ENCODE measurements around the gene PARD3B. TPM values are rescaled to one million over a fixed set of nuclear protein-coding genes. Genes with fewer than 3 reads are reported as not detected.

PARD3B gene
- total and polyA plus RNA-seq, 4 donors, result 6.8 to 50.9 (median 22.5) TPM

DNA sequence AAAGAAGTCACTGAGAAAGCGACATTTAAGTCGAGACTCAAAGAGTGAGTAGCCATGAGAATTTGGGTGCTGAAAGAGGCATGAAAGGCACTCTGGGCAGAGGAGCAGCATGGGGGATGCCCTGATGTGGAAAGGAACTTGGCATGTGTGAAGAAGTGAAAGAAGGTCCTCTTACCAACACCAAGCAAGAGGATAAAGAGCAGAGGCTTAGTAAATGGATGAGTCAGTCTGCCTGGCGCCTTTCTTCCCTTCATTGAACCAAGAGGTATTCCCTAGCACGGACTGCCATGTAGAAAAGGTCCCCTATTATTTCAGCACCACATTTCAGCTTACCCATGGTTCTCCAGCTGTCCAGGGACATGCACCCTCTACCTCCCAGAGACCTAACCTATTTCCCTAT, 915.9 kb downstream of the PARD3B start:
- intact Hi-C loops (cut with DNase I), result no loop called here
- ATAC-seq (ENCODE audit: low FRiP score) (no peak), DNase-seq (no peak)
- WGBS, 2 donors, result 96 to 97% methylated on average over 4 of the region's 4 CpGs
- Histone ChIP-seq H3K27me3 (ENCODE audit: control insufficient read depth in 1 of 2, insufficient read depth in 2 of 2, low read length in 1 of 2) (no peaks in the 10 kb centered on the region), H3K27ac (ENCODE audit: low read depth in 1 of 2, low read length in 2 of 2) (no peak overlapping the region), H3K36me3 (ENCODE audit: control insufficient read depth in 1 of 2, insufficient read depth in 2 of 2, low read length in 1 of 2) (no peaks in the 10 kb centered on the region), H3K9me3 (ENCODE audit: control insufficient read depth, low read length) (no peaks in the 10 kb centered on the region), H3K4me1 (ENCODE audit: control insufficient read depth in 1 of 2, insufficient read depth in 2 of 2, low read length in 2 of 2) (no peaks in the 10 kb centered on the region), H3K4me3 (ENCODE audit: low read length in 2 of 2) (no peak overlapping the region)

DNA sequence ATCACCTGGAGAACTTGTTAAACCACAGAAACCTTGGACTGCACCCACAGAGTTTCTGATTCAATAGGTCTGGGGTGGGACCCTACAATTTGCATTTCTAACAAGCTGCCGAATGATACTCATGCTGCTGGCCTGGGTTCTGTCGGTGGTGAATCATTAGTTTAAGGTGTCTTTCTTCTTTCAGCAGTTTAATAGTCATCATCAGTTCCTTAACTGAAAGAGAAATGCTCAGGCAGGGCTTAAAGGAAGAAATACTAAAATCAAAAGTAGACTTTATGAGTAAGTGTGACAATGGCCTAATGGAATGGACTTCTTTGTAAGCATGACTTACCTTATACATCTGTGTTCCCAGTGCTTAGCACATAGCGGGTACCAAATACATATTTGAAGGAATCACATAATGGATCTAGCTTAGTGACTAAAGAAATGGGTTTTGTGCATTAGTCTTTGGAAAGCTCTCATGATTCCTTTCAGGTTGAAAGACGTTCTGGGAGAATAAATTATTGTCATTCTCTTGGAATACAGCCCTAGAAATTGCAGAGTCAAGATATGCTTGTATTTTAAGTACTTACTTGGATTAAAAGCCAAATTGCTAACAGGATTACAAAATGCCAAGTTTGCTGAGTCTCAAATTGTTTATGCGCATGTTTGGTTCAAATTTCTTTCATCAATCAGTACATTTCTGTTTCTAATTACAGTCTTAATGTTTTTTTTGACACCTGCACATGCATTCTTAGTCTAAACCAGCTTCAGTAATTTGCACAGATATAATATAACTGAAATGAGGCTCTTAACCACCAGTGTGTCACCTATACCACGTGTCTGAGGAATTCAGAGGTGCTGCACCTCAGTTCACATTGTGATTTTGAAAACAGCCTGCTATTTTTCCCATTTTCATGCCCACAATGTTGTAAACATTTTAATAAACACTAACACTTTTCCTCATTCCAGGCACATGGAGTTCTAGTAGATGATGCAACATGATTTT, 916.7 kb downstream of the PARD3B start:
- Histone ChIP-seq H3K36me3 (ENCODE audit: control insufficient read depth in 1 of 2, insufficient read depth in 2 of 2, low read length in 1 of 2) (no peaks in the 10 kb centered on the region), H3K27ac (ENCODE audit: low read depth in 1 of 2, low read length in 2 of 2) (no peak overlapping the region), H3K27me3 (ENCODE audit: control insufficient read depth in 1 of 2, insufficient read depth in 2 of 2, low read length in 1 of 2) (no peaks in the 10 kb centered on the region), H3K4me1 (ENCODE audit: control insufficient read depth in 1 of 2, insufficient read depth in 2 of 2, low read length in 2 of 2) (no peaks in the 10 kb centered on the region), H3K4me3 (ENCODE audit: low read length in 2 of 2) (no peak overlapping the region), H3K9me3 (ENCODE audit: control insufficient read depth, low read length) (no peaks in the 10 kb centered on the region)
- intact Hi-C loops (cut with DNase I), result no loop called here
- ATAC-seq (ENCODE audit: low FRiP score) (no peak), DNase-seq (no peak)
- 76 to 78% methylated on average over 6 of the region's 6 CpGs for WGBS, 2 donors

DNA sequence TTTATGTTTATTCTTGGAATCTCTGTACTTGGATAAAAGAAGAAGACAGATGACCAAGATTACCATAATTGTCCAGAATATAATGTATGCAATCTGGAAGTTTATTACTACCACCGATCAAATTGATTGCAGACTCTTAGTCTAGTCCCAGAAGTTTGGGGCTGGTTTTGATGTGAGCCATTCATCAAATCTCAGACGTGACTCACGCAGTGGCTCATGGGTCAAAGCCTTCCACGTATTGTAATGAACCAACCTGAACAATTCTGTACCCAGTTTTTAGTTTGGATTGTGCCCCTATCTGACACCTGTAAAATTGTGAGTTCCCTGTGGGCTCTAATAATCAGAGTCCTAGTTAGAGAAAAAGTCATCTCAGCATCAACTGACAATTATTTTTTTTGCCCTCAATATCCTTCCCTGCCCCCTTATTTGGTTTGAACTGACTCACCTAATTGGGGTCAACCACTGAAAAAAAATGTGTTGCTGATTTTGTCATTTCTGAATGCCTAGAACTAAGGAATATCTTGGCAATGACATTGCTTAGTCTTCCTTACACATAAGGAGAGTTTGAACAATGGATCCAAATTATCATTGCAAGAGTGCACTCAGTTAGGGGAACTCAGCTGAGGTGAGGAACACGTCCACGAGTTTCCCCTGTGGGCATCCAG, 917.5 kb downstream of the PARD3B start:
- no peak overlapping the region for H3K27ac ChIP-seq (ENCODE audit: low read depth in 1 of 2, low read length in 2 of 2)
- no peak overlapping the region for H3K4me3 ChIP-seq (ENCODE audit: low read length in 2 of 2)
- intact Hi-C loops (cut with DNase I), result no loop called here
- H3K36me3 ChIP-seq (ENCODE audit: control insufficient read depth in 1 of 2, insufficient read depth in 2 of 2, low read length in 1 of 2), result no peaks in the 10 kb centered on the region
- H3K9me3 ChIP-seq (ENCODE audit: control insufficient read depth, low read length), result no peaks in the 10 kb centered on the region
- H3K27me3 ChIP-seq (ENCODE audit: control insufficient read depth in 1 of 2, insufficient read depth in 2 of 2, low read length in 1 of 2), result no peaks in the 10 kb centered on the region
- no peak for DNase-seq
- H3K4me1 ChIP-seq (ENCODE audit: control insufficient read depth in 1 of 2, insufficient read depth in 2 of 2, low read length in 2 of 2), result no peaks in the 10 kb centered on the region
- no peak for ATAC-seq (ENCODE audit: low FRiP score)
- 86 to 93% methylated on average over 6 of the region's 6 CpGs for WGBS, 2 donors

DNA sequence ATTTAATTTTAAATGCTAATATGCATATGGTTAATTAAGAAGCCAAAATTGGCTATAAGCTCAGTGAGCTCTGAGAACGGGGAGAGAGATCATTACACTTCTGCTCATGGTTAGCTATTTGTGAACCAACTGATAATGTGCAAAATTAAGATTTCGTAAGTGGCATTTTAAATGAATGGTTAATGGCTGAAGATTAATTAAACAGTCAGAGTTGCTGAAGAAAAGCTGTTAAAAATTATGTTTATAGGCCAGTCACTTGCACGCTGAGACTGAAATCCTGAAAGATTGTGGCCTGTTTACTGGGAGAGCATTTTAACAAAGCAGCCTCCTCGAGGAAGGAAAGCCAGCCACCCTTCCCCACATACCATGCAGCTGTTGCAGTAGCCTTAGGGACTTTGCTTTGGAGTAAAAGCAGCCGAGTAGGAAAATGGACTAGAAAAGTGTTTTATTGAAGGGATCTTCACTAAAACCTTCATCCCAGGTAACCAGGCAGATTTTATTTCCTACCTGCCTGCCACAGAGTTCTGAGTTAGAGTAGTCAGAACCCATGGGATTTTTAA, 918.3 kb downstream of the PARD3B start:
- DNase-seq, result no peak
- Histone ChIP-seq H3K27me3 (ENCODE audit: control insufficient read depth in 1 of 2, insufficient read depth in 2 of 2, low read length in 1 of 2) (no peaks in the 10 kb centered on the region), H3K9me3 (ENCODE audit: control insufficient read depth, low read length) (no peaks in the 10 kb centered on the region), H3K4me1 (ENCODE audit: control insufficient read depth in 1 of 2, insufficient read depth in 2 of 2, low read length in 2 of 2) (no peaks in the 10 kb centered on the region), H3K4me3 (ENCODE audit: low read length in 2 of 2) (no peak overlapping the region), H3K36me3 (ENCODE audit: control insufficient read depth in 1 of 2, insufficient read depth in 2 of 2, low read length in 1 of 2) (no peaks in the 10 kb centered on the region), H3K27ac (ENCODE audit: low read depth in 1 of 2, low read length in 2 of 2) (no peak overlapping the region)
- 93 to 94% methylated on average over 5 of the region's 5 CpGs for WGBS, 2 donors
- intact Hi-C loops (cut with DNase I), result no loop called here
- ATAC-seq (ENCODE audit: low FRiP score), result no peak

DNA sequence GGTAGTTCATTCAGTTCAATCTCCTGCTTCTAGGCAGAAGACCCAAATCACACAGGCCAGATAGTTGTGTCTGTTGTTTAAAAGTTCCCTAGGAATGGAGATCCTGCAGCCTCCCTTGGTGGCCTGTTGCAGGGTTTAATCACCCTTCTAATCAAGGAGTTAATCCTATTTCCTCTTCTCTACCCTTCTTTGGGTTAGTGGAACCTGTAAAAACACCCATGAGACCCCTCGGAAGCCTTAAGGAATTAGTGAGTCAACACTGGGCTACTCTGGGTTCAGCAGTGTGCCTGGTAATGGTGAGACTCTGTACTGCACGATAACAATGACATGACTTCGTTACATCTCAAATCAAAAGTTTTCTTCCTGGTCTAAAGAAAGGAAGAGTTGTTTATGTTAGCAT, 919.4 kb downstream of the PARD3B start:
- no peaks in the 10 kb centered on the region for H3K4me1 ChIP-seq (ENCODE audit: control insufficient read depth in 1 of 2, insufficient read depth in 2 of 2, low read length in 2 of 2)
- H3K9me3 ChIP-seq (ENCODE audit: control insufficient read depth, low read length), result no peaks in the 10 kb centered on the region
- no peaks in the 10 kb centered on the region for H3K27me3 ChIP-seq (ENCODE audit: control insufficient read depth in 1 of 2, insufficient read depth in 2 of 2, low read length in 1 of 2)
- no peaks in the 10 kb centered on the region for H3K36me3 ChIP-seq (ENCODE audit: control insufficient read depth in 1 of 2, insufficient read depth in 2 of 2, low read length in 1 of 2)
- no peak overlapping the region for H3K4me3 ChIP-seq (ENCODE audit: low read length in 2 of 2)
- DNase-seq (no peak), ATAC-seq (ENCODE audit: low FRiP score) (no peak)
- WGBS, 2 donors, result 79 to 90% methylated on average over 3 of the region's 3 CpGs
- H3K27ac ChIP-seq (ENCODE audit: low read depth in 1 of 2, low read length in 2 of 2), result no peak overlapping the region
- intact Hi-C loops (cut with DNase I), result no loop called here

DNA sequence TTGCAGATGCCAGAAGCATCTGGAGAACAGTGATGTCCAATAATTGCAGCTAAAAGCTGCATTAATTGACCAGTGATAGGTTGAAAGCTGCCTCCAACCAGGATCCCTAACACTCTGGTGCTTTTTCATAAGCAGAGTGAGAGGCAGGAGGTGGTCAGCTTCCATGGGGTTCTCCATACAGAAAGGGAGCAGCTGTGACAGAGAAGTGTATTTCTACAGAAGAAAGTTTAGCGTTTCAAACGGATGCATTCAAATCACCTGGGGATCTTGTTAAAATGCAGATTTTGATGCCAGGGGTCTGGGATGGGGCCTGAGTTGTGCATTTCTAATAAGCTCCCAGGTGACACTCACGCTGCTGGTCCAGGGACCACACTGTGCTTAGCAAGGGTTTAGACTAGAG, 920.5 kb downstream of the PARD3B start:
- intact Hi-C loops (cut with DNase I), result no loop called here
- DNase-seq (no peak), ATAC-seq (ENCODE audit: low FRiP score) (no peak)
- Histone ChIP-seq H3K27ac (ENCODE audit: low read depth in 1 of 2, low read length in 2 of 2) (no peak overlapping the region), H3K27me3 (ENCODE audit: control insufficient read depth in 1 of 2, insufficient read depth in 2 of 2, low read length in 1 of 2) (no peaks in the 10 kb centered on the region), H3K9me3 (ENCODE audit: control insufficient read depth, low read length) (no peaks in the 10 kb centered on the region), H3K4me1 (ENCODE audit: control insufficient read depth in 1 of 2, insufficient read depth in 2 of 2, low read length in 2 of 2) (no peaks in the 10 kb centered on the region), H3K36me3 (ENCODE audit: control insufficient read depth in 1 of 2, insufficient read depth in 2 of 2, low read length in 1 of 2) (no peaks in the 10 kb centered on the region), H3K4me3 (ENCODE audit: low read length in 2 of 2) (no peak overlapping the region)
- 65 to 71% methylated on average over 3 of the region's 3 CpGs for WGBS, 2 donors

DNA sequence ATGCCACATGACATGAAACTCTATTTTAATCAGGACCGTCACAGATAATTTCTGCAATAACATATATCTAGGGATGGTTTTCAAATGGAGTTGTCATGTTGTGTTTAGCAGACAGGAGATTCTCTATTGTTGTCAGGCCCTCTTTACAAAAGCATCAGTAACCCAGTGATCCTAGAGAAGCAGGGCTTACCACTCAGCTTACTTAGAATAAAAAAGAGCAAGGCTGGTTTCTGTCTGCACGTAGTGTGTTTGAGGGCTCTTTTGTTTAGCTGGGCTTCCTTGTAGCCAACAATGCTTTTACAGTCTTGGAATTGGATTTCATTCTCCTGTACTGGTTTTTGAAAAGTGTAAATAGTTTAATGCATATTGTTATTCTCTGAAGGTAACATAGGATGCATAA, 926.5 kb downstream of the PARD3B start:
- Histone ChIP-seq H3K36me3 (ENCODE audit: control insufficient read depth in 1 of 2, insufficient read depth in 2 of 2, low read length in 1 of 2) (no peaks in the 10 kb centered on the region), H3K27ac (ENCODE audit: low read depth in 1 of 2, low read length in 2 of 2) (no peak overlapping the region), H3K4me3 (ENCODE audit: low read length in 2 of 2) (no peak overlapping the region), H3K9me3 (ENCODE audit: control insufficient read depth, low read length) (no peaks in the 10 kb centered on the region), H3K4me1 (ENCODE audit: control insufficient read depth in 1 of 2, insufficient read depth in 2 of 2, low read length in 2 of 2) (no peaks in the 10 kb centered on the region), H3K27me3 (ENCODE audit: control insufficient read depth in 1 of 2, insufficient read depth in 2 of 2, low read length in 1 of 2) (no peaks in the 10 kb centered on the region)
- intact Hi-C loops (cut with DNase I), result no loop called here
- DNase-seq, result no peak
- 95 to 96% methylated on average over 2 of the region's 2 CpGs for WGBS, 2 donors
- no peak for ATAC-seq (ENCODE audit: low FRiP score)

DNA sequence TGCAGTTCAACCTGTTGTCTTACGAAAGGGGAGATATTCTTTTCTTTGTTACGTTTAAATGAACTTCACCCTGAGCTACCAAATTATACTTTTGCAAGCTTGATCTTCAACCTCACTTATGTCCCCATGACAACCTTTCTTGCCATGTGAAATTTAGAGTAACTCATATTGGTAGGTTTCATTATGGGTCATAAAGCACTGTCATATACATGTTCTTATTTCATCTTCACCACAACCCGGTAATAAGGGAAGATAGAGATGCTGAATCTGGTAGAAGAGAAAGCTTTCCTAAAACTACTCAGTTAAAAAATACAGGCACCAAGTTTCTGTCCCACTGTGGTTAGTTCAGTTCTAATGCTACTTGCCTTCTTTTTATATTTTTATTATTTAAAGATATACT, 928.5 kb downstream of the PARD3B start:
- H3K36me3 ChIP-seq (ENCODE audit: control insufficient read depth in 1 of 2, insufficient read depth in 2 of 2, low read length in 1 of 2), result no peaks in the 10 kb centered on the region
- 96 to 97% methylated on average over 3 of the region's 3 CpGs for WGBS, 2 donors
- H3K4me1 ChIP-seq (ENCODE audit: control insufficient read depth in 1 of 2, insufficient read depth in 2 of 2, low read length in 2 of 2), result no peaks in the 10 kb centered on the region

More for the DNA sequence above, 928.5 kb downstream of the PARD3B start:
- no peaks in the 10 kb centered on the region for H3K27me3 ChIP-seq (ENCODE audit: control insufficient read depth in 1 of 2, insufficient read depth in 2 of 2, low read length in 1 of 2)
- no peak for ATAC-seq (ENCODE audit: low FRiP score)
- intact Hi-C loops (cut with DNase I), result no loop called here
- no peak for DNase-seq
- no peak overlapping the region for H3K4me3 ChIP-seq (ENCODE audit: low read length in 2 of 2)
- H3K9me3 ChIP-seq (ENCODE audit: control insufficient read depth, low read length), result no peaks in the 10 kb centered on the region
- H3K27ac ChIP-seq (ENCODE audit: low read depth in 1 of 2, low read length in 2 of 2), result no peak overlapping the region

Measured in aorta (tissue), 5 donors.